ENCODE measurements around the gene RAPGEF6. TPM values are rescaled to one million over a fixed set of nuclear protein-coding genes. Genes with fewer than 3 reads are reported as not detected.

RAPGEF6 gene
- total RNA-seq, 1 donor from 2014 or later: 12.9 TPM

DNA sequence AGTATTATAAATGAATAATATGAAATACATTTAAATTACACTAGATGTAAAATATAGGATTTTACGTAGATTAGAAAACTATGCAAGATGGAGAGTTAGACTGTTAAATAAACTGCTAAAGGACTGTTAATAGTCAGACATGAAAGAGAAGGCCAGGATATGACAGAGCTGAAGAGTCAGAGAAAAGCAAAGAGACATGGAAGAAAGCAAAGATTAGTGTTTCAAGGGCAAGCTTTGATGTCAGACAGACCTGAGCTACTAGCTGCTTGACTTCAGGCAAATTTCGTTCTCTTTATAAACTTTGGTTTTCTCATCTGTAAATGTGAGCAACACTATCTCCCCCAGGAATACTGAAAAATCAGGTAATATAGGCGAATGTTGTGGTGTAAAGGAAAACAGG, 161.3 kb downstream of the RAPGEF6 start:
- DNase-seq (ENCODE audit: low read depth): no peak
- H3K4me3 ChIP-seq (ENCODE audit: low read depth, low read length): no peak overlapping the region
- TF ChIP-seq, protein P1, sequence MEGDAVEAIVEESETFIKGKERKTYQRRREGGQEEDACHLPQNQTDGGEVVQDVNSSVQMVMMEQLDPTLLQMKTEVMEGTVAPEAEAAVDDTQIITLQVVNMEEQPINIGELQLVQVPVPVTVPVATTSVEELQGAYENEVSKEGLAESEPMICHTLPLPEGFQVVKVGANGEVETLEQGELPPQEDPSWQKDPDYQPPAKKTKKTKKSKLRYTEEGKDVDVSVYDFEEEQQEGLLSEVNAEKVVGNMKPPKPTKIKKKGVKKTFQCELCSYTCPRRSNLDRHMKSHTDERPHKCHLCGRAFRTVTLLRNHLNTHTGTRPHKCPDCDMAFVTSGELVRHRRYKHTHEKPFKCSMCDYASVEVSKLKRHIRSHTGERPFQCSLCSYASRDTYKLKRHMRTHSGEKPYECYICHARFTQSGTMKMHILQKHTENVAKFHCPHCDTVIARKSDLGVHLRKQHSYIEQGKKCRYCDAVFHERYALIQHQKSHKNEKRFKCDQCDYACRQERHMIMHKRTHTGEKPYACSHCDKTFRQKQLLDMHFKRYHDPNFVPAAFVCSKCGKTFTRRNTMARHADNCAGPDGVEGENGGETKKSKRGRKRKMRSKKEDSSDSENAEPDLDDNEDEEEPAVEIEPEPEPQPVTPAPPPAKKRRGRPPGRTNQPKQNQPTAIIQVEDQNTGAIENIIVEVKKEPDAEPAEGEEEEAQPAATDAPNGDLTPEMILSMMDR (conservative IDR thresholded peaks at IDR 0.05; ENCODE audit: low read depth, low read length): no peak

DNA sequence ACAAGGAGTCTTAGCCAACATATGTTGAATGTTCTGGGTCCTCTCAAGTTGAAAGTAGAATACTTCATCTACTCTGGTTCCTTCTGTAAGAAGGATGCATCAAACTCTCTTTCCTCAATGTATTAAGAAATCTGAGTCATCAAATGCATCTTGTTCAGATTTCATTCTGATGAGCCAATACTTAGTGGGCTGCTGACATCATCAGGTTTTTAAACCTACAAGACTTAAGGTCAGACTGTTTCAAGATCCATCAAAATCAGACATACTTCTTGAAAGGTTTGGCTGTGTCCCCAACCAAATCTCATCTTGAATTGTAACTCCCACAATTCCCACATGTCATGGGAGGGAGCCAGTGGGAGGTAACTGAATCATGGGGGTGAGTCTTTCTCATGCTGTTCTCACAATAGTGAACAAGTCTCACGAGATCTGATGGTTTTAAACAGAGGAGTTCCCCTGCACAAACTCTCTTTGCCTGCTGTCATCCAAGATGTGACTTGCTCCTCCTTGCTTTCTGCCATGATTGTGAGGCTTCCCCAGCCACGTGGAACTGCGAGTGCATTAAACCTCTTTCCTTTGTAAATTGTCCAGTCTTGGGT, 168.8 kb downstream of the RAPGEF6 start:
- H3K4me3 ChIP-seq (ENCODE audit: low read depth, low read length): no peak overlapping the region
- TF ChIP-seq, protein P1 (conservative IDR thresholded peaks at IDR 0.05; ENCODE audit: low read depth, low read length): no peak
- no peak for DNase-seq (ENCODE audit: low read depth)

DNA sequence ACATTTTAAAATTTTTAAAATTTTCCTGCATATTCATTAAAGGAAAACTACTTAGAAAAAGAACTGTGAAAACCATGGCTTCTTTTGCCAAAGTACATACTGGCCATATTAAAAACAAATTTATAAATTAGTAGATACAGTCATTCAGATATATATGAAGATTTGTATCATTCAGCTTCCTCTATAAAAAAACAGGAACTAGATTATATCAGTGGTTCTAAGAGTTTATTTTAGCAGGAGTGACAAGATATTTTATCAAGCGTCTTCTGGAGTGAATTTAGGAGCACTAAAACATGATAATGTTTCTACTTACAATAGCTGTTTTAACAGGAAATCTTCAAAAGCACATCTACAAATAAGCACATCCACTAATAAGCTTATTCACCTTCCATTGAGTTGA, 171.4 kb downstream of the RAPGEF6 start:
- DNase-seq (ENCODE audit: low read depth): no peak
- no peak overlapping the region for H3K4me3 ChIP-seq (ENCODE audit: low read depth, low read length)
- TF ChIP-seq, protein P1 (conservative IDR thresholded peaks at IDR 0.05; ENCODE audit: low read depth, low read length): no peak

DNA sequence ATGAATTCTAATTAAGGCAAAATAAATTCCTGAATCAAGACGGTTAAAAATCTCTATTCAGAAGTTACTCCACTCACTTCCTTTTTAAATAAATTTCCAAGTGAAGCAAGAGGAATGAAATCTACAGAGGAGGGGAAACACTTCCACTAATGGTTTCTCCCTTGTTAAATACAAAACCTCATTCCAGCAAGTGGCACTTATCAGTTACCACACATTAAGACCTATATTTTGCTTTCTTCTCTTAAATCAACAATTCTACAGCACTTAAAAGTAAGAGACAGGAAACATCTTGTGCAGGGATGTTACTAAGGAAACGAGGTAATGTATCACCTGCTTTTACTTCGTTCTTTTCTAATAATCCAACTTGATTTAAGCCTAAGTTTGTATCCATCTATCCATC, 172.6 kb downstream of the RAPGEF6 start:
- H3K4me3 ChIP-seq (ENCODE audit: low read depth, low read length): no peak overlapping the region
- TF ChIP-seq, protein P1 (conservative IDR thresholded peaks at IDR 0.05; ENCODE audit: low read depth, low read length): no peak
- no peak for DNase-seq (ENCODE audit: low read depth)

DNA sequence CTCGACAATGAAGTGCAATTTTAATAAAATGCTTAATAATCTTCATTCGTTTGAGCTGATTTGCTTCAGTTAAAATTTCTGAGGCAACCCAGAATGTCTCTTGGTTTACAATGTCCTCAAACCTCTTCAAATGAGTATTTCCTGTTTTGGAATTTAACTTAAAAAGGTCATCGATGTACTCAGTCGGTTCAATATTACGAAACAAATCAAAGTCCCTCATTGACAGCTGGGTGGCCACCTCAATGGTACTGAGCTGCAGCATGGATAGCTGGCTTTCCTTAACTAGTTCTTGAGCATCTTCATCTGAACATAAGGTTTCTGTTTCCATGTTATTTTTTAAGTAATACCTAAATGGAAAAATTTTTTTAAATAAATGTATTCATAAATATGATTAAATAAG, 173.3 kb downstream of the RAPGEF6 start:
- TF ChIP-seq, protein P1 (conservative IDR thresholded peaks at IDR 0.05; ENCODE audit: low read depth, low read length): no peak
- H3K4me3 ChIP-seq (ENCODE audit: low read depth, low read length): no peak overlapping the region
- DNase-seq (ENCODE audit: low read depth): no peak

DNA sequence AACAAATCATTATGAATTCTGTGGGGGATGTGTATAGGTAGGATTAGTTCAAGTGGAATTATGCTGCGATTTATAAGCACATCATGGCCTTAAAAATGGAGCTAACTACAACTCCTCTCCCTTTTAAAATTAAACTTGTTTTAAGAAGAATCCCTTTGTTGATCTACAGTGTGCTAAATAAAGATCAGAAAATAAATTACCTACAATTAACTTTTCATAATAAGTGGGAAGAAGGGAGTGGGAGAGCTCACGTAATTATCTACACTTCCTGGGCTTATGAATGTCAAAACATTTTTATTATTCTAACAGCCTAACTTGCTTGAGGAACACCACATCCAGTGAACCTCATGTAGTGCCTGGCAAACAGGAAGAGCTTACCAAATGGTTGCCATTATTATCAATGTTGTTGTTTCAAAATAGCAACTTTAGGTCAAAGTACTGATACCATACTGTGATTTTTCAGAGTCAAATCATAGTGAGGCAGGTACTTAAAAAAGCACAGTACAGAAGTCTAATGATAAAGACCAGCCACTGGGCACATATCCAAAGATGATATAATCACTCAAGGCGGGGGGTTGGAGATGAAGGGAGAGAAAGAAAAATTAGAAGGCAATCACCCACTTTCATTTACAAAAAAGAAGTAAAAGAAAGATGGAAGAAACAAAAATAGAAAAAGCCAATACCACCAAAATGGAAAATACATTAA, 174.0 kb downstream of the RAPGEF6 start:
- no peak overlapping the region for H3K4me3 ChIP-seq (ENCODE audit: low read depth, low read length)
- no peak for DNase-seq (ENCODE audit: low read depth)
- TF ChIP-seq, protein P1 (conservative IDR thresholded peaks at IDR 0.05; ENCODE audit: low read depth, low read length): no peak

DNA sequence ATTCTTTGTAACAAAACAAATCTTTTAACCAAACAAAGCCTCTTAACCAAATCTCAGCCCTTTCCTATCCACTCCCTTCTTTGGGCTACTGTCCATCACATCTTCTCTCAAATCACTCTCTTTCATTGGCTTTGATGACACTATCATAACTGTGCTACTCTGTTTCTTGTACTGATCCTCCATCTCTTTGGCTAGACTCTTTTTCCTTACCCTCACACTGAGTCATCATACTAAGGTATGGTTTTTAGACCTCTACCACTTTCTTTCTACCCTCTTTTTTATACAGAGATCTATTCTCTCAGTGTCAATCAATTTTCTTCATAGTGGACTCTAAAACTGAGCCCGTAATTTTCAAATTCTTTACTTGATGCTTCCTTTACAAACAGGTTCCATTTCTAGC, 174.9 kb downstream of the RAPGEF6 start:
- no peak for DNase-seq (ENCODE audit: low read depth)
- H3K4me3 ChIP-seq (ENCODE audit: low read depth, low read length): no peak overlapping the region
- TF ChIP-seq, protein P1 (conservative IDR thresholded peaks at IDR 0.05; ENCODE audit: low read depth, low read length): no peak

Measured in epithelial cell of proximal tubule (primary cell).